DMS79 (cell line): ENCODE results near the gene BAIAP2L2.
"Not testable (repeated sequence)": the region's sequence is repeated elsewhere in the genome, so short reads cannot be mapped to it uniquely, and the experiment has no call there.

ENCODE experiments used
- DNase-seq: peaks from one replicate; lab custom pipeline; 2025; lab: John Stamatoyannopoulos, UW

Gene BAIAP2L2

GRCh38 chr22:38110008-38110862 is at the start of gene BAIAP2L2:
Gene BAIAP2L2 (minus strand): TSS chr22:38110684. CDS start chr22:38110525, 159 bp downstream.
- no peak for DNase-seq

GRCh38 chr22:38155703-38156102 is 45.2 kb upstream of the BAIAP2L2 start:
- no peak for DNase-seq

GRCh38 chr22:38154563-38154915 is 44.1 kb upstream of the BAIAP2L2 start:
- not testable (repeated sequence) for DNase-seq

GRCh38 chr22:38153821-38154562 is 43.5 kb upstream of the BAIAP2L2 start:
- DNase-seq = no peak

GRCh38 chr22:38151126-38151500 is 40.6 kb upstream of the BAIAP2L2 start:
- DNase-seq = no peak

GRCh38 chr22:38148245-38148644 is 37.8 kb upstream of the BAIAP2L2 start:
- no peak for DNase-seq

GRCh38 chr22:38146166-38146565 is 35.7 kb upstream of the BAIAP2L2 start:
- DNase-seq = not testable (repeated sequence)

GRCh38 chr22:38144025-38144405 is 33.5 kb upstream of the BAIAP2L2 start:
- DNase-seq = no peak

GRCh38 chr22:38142606-38143005 is 32.1 kb upstream of the BAIAP2L2 start:
- DNase-seq = no peak

GRCh38 chr22:38141217-38141973 is 30.9 kb upstream of the BAIAP2L2 start:
- no peak for DNase-seq

- DNase-seq = no peak
These were observed 29.4 kb upstream of the BAIAP2L2 start for GRCh38 chr22:38139901-38140300.

- DNase-seq = no peak
These were observed 28.5 kb upstream of the BAIAP2L2 start for GRCh38 chr22:38138961-38139360.

GRCh38 chr22:38137876-38138687 is 27.6 kb upstream of the BAIAP2L2 start:
- no peak for DNase-seq

GRCh38 chr22:38136607-38137006 is 26.1 kb upstream of the BAIAP2L2 start:
- DNase-seq = no peak

- DNase-seq = no peak
These were observed 24.7 kb upstream of the BAIAP2L2 start for GRCh38 chr22:38135133-38135706.

- DNase-seq = no peak
These were observed 22.8 kb upstream of the BAIAP2L2 start for GRCh38 chr22:38133331-38133730.

GRCh38 chr22:38132794-38133193 is 22.3 kb upstream of the BAIAP2L2 start:
- no peak for DNase-seq

- DNase-seq = no peak
These were observed 21.7 kb upstream of the BAIAP2L2 start for GRCh38 chr22:38132136-38132535.

- no peak for DNase-seq
These were observed 20.9 kb upstream of the BAIAP2L2 start for GRCh38 chr22:38131399-38131798.

GRCh38 chr22:38129856-38130255 is 19.4 kb upstream of the BAIAP2L2 start:
- no peak for DNase-seq

GRCh38 chr22:38129021-38129420 is 18.5 kb upstream of the BAIAP2L2 start:
- DNase-seq = no peak
